Panc1 (cell line): ENCODE measurements around the gene SLIT1. TPM values are rescaled to one million over a fixed set of nuclear protein-coding genes. Genes with fewer than 3 reads are reported as not detected.

Experiments used
- ATAC-seq: fragments of 200-7000 bp; cut with Tn5 transposase; 2 replicates; pipeline ENCODE4 v1.9.1; 2020; ENCODE audit warnings: mild to moderate bottlenecking, moderate library complexity
- BruUV-seq: library from RNA; stranded (reverse); fragments of 400-500 nt; replicated peaks from 2 replicates; lab custom pipeline; 2021; lab: Mats Ljungman, UMichigan
- CTCF ChIA-PET: fragments of 300-600 bp; sonication (Branson Sonifier 250); formaldehyde crosslinking; loops from one replicate; lab custom pipeline; 2022; ENCODE audit warnings: antibody characterized with exemption; lab: Charles Lee
- POLR2A ChIA-PET: fragments of 300-600 bp; sonication (Branson Sonifier 250); formaldehyde crosslinking; loops from one replicate; lab custom pipeline; 2022; ENCODE audit warnings: antibody characterized with exemption; lab: Charles Lee
- DNase-seq: peaks from one replicate; pipeline ENCODE4 v3.0.0-alpha.2; 2010; ENCODE audit warnings: low read depth, low spot score
- H3K27ac ChIP-seq: 2 replicates; pipeline ENCODE4 v1.5.1; 2011; ENCODE audit warnings: mild to moderate bottlenecking, low read length, inconsistent platforms
- H3K27me3 ChIP-seq: fragments of 200-500 bp; sonication (Bioruptor generic); 2 replicates; pipeline ENCODE4 v1.6.0; 2014; ENCODE audit warnings: low read length, inconsistent platforms; ENCODE audit not compliant: control insufficient read depth, insufficient read depth
- H3K36me3 ChIP-seq: fragments of 200-500 bp; sonication (Bioruptor generic); 2 replicates; pipeline ENCODE4 v1.5.1; 2014; ENCODE audit warnings: inconsistent platforms, mild to moderate bottlenecking, low read length, moderate library complexity; ENCODE audit not compliant: control insufficient read depth, insufficient read depth
- H3K4me1 ChIP-seq: 2 replicates; pipeline ENCODE4 v1.5.1; 2011; ENCODE audit warnings: inconsistent platforms, mild to moderate bottlenecking, low read length, moderate library complexity; ENCODE audit not compliant: control insufficient read depth, insufficient read depth
- H3K4me3 ChIP-seq, 2 experiments: 2 replicates each; pipeline ENCODE4 v1.5.1; 2011 to 2012; ENCODE audit warnings: low read depth in 2 of 2, low read length in 2 of 2, mild to moderate bottlenecking in 2 of 2, inconsistent platforms in 1 of 2, moderate library complexity in 1 of 2
- H3K9me3 ChIP-seq: fragments of 200-500 bp; sonication (Bioruptor generic); 2 replicates; pipeline ENCODE4 v1.5.1; 2014; ENCODE audit warnings: low read depth, mild to moderate bottlenecking, inconsistent platforms, low read length, moderate library complexity; ENCODE audit not compliant: control insufficient read depth, insufficient read depth
- POLR2AphosphoS5 ChIP-seq: IDR thresholded peaks from 2 replicates; pipeline ENCODE4 v1.6.1; 2012; ENCODE audit warnings: mild to moderate bottlenecking, low read depth, low read length, moderate library complexity
- REST ChIP-seq, 2 experiments: IDR thresholded peaks; 2 replicates each; pipeline ENCODE4 v1.6.1; 2011 to 2012; ENCODE audit warnings: low read depth in 2 of 2, control low read depth in 1 of 2, low read length in 1 of 2, mild to moderate bottlenecking in 1 of 2, moderate library complexity in 1 of 2; ENCODE audit not compliant: insufficient read depth in 1 of 2
- SIN3A ChIP-seq: IDR thresholded peaks from 2 replicates; pipeline ENCODE4 v1.6.1; 2012; ENCODE audit warnings: low read depth, mild to moderate bottlenecking, low read length, moderate library complexity, borderline replicate concordance; ENCODE audit not compliant: insufficient read depth
- TCF7L2 ChIP-seq: IDR thresholded peaks from 2 replicates; pipeline ENCODE4 v1.6.1; 2011; ENCODE audit warnings: mild to moderate bottlenecking, low read depth, low read length, inconsistent platforms
- in situ Hi-C: cut with HindIII; loops from 2 replicates; pipeline ENCODE4 v1.10.0; 2016; ENCODE audit warnings: low sequenced_read_pairs, low pct_unique_long_range_greater_than_20kb
- intact Hi-C: fragments of 100-400 bp; cut with micrococcal nuclease; formaldehyde crosslinking; loops from one replicate; pipeline ENCODE4 v1.10.0; 2022; ENCODE audit not compliant: unreplicated experiment
- total RNA-seq: library from RNA; stranded (reverse); gene quantifications from one replicate; pipeline ENCODE4 v1.2.1, GENCODE V29; 2021; ENCODE audit not compliant: unreplicated experiment
- TF ChIP-seq, protein P1 (sequence below): fragments of 450-650 bp; IDR thresholded peaks from 2 replicates; pipeline ENCODE4 v1.5.1; 2017; ENCODE audit warnings: mild to moderate bottlenecking

The SLIT1 gene
- total RNA-seq, 1 experiment from 2014 or later, result 2.6 TPM

- CTCF ChIA-PET, result no interaction called here
- TF ChIP-seq TCF7L2 (no peak), POLR2AphosphoS5 (no peak), SIN3A (no peak), REST (IDR thresholded peaks at IDR 0.05; ENCODE audit: insufficient read depth in 1 of 2, low read depth in 2 of 2, low read length in 1 of 2) (no peak)
- TF ChIP-seq, protein P1, sequence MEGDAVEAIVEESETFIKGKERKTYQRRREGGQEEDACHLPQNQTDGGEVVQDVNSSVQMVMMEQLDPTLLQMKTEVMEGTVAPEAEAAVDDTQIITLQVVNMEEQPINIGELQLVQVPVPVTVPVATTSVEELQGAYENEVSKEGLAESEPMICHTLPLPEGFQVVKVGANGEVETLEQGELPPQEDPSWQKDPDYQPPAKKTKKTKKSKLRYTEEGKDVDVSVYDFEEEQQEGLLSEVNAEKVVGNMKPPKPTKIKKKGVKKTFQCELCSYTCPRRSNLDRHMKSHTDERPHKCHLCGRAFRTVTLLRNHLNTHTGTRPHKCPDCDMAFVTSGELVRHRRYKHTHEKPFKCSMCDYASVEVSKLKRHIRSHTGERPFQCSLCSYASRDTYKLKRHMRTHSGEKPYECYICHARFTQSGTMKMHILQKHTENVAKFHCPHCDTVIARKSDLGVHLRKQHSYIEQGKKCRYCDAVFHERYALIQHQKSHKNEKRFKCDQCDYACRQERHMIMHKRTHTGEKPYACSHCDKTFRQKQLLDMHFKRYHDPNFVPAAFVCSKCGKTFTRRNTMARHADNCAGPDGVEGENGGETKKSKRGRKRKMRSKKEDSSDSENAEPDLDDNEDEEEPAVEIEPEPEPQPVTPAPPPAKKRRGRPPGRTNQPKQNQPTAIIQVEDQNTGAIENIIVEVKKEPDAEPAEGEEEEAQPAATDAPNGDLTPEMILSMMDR, result no peak
- no peak overlapping the region for H3K4me3 ChIP-seq
Measured at GRCh38 chr10:97134110-97134509, 51.6 kb downstream of the SLIT1 start.

DNA sequence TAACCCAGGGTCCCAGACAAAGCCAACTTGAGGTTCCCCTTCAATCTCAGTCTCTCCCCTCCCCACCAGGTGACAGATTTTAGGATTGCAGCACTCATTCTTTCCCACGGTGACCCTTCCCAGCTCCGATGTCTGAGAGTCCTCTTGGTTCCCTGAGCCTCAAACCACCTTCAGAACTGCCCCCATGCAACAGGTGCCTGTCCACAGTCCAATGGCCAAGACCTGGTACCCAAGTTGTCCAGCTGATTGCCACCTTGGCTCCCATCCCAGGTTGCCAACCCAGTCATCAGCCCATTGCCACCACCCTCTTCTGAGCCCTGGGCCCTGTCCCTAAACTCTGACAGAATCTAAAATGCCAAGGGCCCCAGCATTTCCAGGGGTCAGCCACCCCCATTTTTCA lies 53.5 kb downstream of the SLIT1 start:
- ChIA-PET CTCF (interaction anchor here (1.2 kb wide), 1 partner anchor 64 kb away, joined by 4 read pairs; no protein-coding TSS in a partner anchor), POLR2A (no interaction called here)
- Histone ChIP-seq H3K4me1 (no peaks in the 10 kb centered on the region), H3K27me3 (no peaks in the 10 kb centered on the region; the same call in 1 of the 2 replicates), H3K27ac (no peak overlapping the region), H3K9me3 (no peaks in the 10 kb centered on the region), H3K36me3 (no peaks in the 10 kb centered on the region), H3K4me3 (no peak overlapping the region)
- TF ChIP-seq REST (IDR thresholded peaks at IDR 0.05; ENCODE audit: insufficient read depth in 1 of 2, low read depth in 2 of 2, low read length in 1 of 2), result no peak
- no peak for TF ChIP-seq SIN3A
- no peak for TF ChIP-seq POLR2AphosphoS5
- TF ChIP-seq TCF7L2, result no peak
- TF ChIP-seq, protein P1, result no peak
- no peak for DNase-seq
- in situ Hi-C loops, result no loop called here
- intact Hi-C loops, result no loop called here
- no TSS peak for BruUV-seq
- no peak for ATAC-seq

More at GRCh38 chr10:97134110-97134509, 51.6 kb downstream of the SLIT1 start:
- Histone ChIP-seq H3K27ac (no peak overlapping the region), H3K36me3 (no peaks in the 10 kb centered on the region), H3K27me3 (no peaks in the 10 kb centered on the region; the same call in 1 of the 2 replicates), H3K9me3 (no peaks in the 10 kb centered on the region), H3K4me1 (no peaks in the 10 kb centered on the region)
- intact Hi-C loops (no loop called here), in situ Hi-C loops (no loop called here)
- DNase-seq, result no peak
- POLR2A ChIA-PET, result no interaction called here
- no peak for ATAC-seq
- BruUV-seq, result no TSS peak
